ENCODE measurements around the gene ABR.

- TF ChIP-seq CTCF (IDR thresholded peaks at IDR 0.05) (no peak), POLR2AphosphoS5 (IDR thresholded peaks at IDR 0.05) (no peak), POLR2A (IDR thresholded peaks at IDR 0.05) (no peak)
Observed at GRCh38 chr17:998111-998510, 181.7 kb downstream of the ABR start.

All from prostate gland (tissue), 2 donors.